Mesenchymal stem cell (in vitro differentiated cells and primary cell): Measurements from ENCODE around the gene SNX20.

Experiments used
- DNase-seq: peaks from one replicate; pipeline ENCODE4 v3.0.0-alpha.2; 2013
- H2AFZ ChIP-seq: one replicate; pipeline ENCODE4 v1.6.1; 2013; ENCODE audit warnings: low read depth, mild to moderate bottlenecking, control low read depth, inconsistent platforms, low read length, moderate library complexity
- H2AK5ac ChIP-seq: 2 replicates; pipeline ENCODE4 v1.6.1; 2013; ENCODE audit warnings: low read length, moderate library complexity, mild to moderate bottlenecking, inconsistent platforms; ENCODE audit not compliant: severe bottlenecking
- H2BK120ac ChIP-seq: one replicate; pipeline ENCODE4 v1.6.1; 2013; ENCODE audit warnings: low read depth, mild to moderate bottlenecking, inconsistent platforms, low read length, moderate library complexity
- H2BK12ac ChIP-seq, 2 experiments: one replicate each; pipeline ENCODE4 v1.6.1; 2013; ENCODE audit warnings: inconsistent platforms in 2 of 2, low read length in 2 of 2, mild to moderate bottlenecking in 2 of 2, moderate library complexity in 2 of 2, control low read depth in 1 of 2
- H2BK15ac ChIP-seq: one replicate; pipeline ENCODE4 v1.6.1; 2013; ENCODE audit warnings: mild to moderate bottlenecking, low read depth, inconsistent platforms; ENCODE audit not compliant: poor library complexity, severe bottlenecking
- H2BK5ac ChIP-seq: 2 replicates; pipeline ENCODE4 v1.6.1; 2013; ENCODE audit warnings: low read depth, mild to moderate bottlenecking, low read length, control low read depth, inconsistent platforms; ENCODE audit not compliant: poor library complexity, severe bottlenecking
- H3K14ac ChIP-seq, 2 experiments: one replicate each; pipeline ENCODE4 v1.6.1; 2013; ENCODE audit warnings: inconsistent platforms in 2 of 2, low read length in 2 of 2, control low read depth in 1 of 2, mild to moderate bottlenecking in 1 of 2, moderate library complexity in 1 of 2
- H3K18ac ChIP-seq, 2 experiments: one replicate each; pipeline ENCODE4 v1.6.1; 2013; ENCODE audit warnings: inconsistent platforms in 2 of 2, low read length in 2 of 2, control low read depth in 1 of 2, low read depth in 1 of 2, mild to moderate bottlenecking in 1 of 2
- H3K23ac ChIP-seq, 2 experiments: one replicate each; pipeline ENCODE4 v1.6.1; 2013; ENCODE audit warnings: inconsistent platforms in 2 of 2, low read length in 2 of 2, mild to moderate bottlenecking in 2 of 2, moderate library complexity in 2 of 2, control low read depth in 1 of 2
- H3K27ac ChIP-seq: 2 replicates; pipeline ENCODE4 v1.5.1; 2013; ENCODE audit warnings: mild to moderate bottlenecking, moderate library complexity, low read length, control low read depth, inconsistent platforms; ENCODE audit not compliant: poor library complexity, severe bottlenecking
- H3K27me3 ChIP-seq, 2 experiments: 2 replicates each; pipeline versions ENCODE4 v1.6.1 to v1.7.0; 2013; ENCODE audit warnings: low read length in 2 of 2, mild to moderate bottlenecking in 2 of 2, moderate library complexity in 2 of 2, control low read depth in 1 of 2, inconsistent platforms in 1 of 2; ENCODE audit not compliant: control insufficient read depth in 1 of 2, insufficient read depth in 1 of 2
- H3K36me3 ChIP-seq, 2 experiments: 2 replicates each; pipeline versions ENCODE4 v1.6.1 to v1.7.0; 2013; ENCODE audit warnings: low read length in 2 of 2, control low read depth in 1 of 2, inconsistent platforms in 1 of 2, low read depth in 1 of 2, mild to moderate bottlenecking in 1 of 2; ENCODE audit not compliant: insufficient read depth in 2 of 2, control insufficient read depth in 1 of 2
- H3K4ac ChIP-seq, 2 experiments: one replicate each; pipeline ENCODE4 v1.6.1; 2013; ENCODE audit warnings: inconsistent platforms in 2 of 2, low read length in 2 of 2, mild to moderate bottlenecking in 2 of 2, moderate library complexity in 2 of 2, control low read depth in 1 of 2, low read depth in 1 of 2
- H3K4me1 ChIP-seq: 2 replicates; pipeline ENCODE4 v1.6.1; 2013; ENCODE audit warnings: low read depth, low read length, control low read depth; ENCODE audit not compliant: control insufficient read depth, insufficient read depth
- H3K4me2 ChIP-seq: 2 replicates; pipeline ENCODE4 v1.6.1; 2013; ENCODE audit warnings: low read length, mild to moderate bottlenecking, inconsistent platforms; ENCODE audit not compliant: poor library complexity, severe bottlenecking
- H3K4me3 ChIP-seq, 2 experiments: 2 replicates each; pipeline versions ENCODE4 v1.5.1 to v1.7.0; 2013; ENCODE audit warnings: low read length in 2 of 2, mild to moderate bottlenecking in 2 of 2, control low read depth in 1 of 2, low read depth in 1 of 2; ENCODE audit not compliant: insufficient read depth in 1 of 2
- H3K79me1 ChIP-seq: replicated peaks from 2 replicates; pipeline ENCODE4 v1.6.1; 2013; ENCODE audit warnings: mild to moderate bottlenecking, control low read depth, low read length, inconsistent platforms; ENCODE audit not compliant: poor library complexity, severe bottlenecking
- H3K9ac ChIP-seq: 2 replicates; pipeline ENCODE4 v1.7.0; 2013; ENCODE audit warnings: mild to moderate bottlenecking, low read length, moderate library complexity
- H3K9me3 ChIP-seq: 2 replicates; pipeline ENCODE4 v1.7.0; 2013; ENCODE audit warnings: mild to moderate bottlenecking, low read length; ENCODE audit not compliant: control insufficient read depth
- H4K8ac ChIP-seq: one replicate; pipeline ENCODE4 v1.6.1; 2013; ENCODE audit warnings: inconsistent platforms, mild to moderate bottlenecking, low read length, moderate library complexity
- H4K91ac ChIP-seq: one replicate; pipeline ENCODE4 v1.6.1; 2013; ENCODE audit warnings: mild to moderate bottlenecking, low read length, inconsistent platforms
- WGBS: methylation state at CpG from one replicate; pipeline ENCODE4 v1.1.7; 2013; ENCODE audit warnings: mixed read lengths; 5-methylcytosine and 5-hydroxymethylcytosine counted together

Gene SNX20

GRCh38 chr16:50678531-50678930 is 2.6 kb downstream of the SNX20 start:
- Histone ChIP-seq H4K91ac (no peak overlapping the region), H3K9me3 (peaks cover 4% of the 10 kb centered on the region), H2BK120ac (no peak overlapping the region), H3K18ac (no peak overlapping the region), H3K27me3 (peaks cover 4 to 21% of the 10 kb centered on the region in 2 experiments), H3K4me2 (no peak overlapping the region), H2BK15ac (no peak overlapping the region), H3K4me3 (no peak overlapping the region), H2AK5ac (no peak overlapping the region), H3K4me1 (no peaks in the 10 kb centered on the region), H3K9ac (no peak overlapping the region), H2BK5ac (no peak overlapping the region), H4K8ac (no peak overlapping the region), H3K23ac (no peak overlapping the region), H2BK12ac (no peak overlapping the region), H3K14ac (no peak overlapping the region), H3K27ac (no peak overlapping the region), H3K79me1 (no peaks in the 10 kb centered on the region), H3K36me3 (no peaks in the 10 kb centered on the region), H2AFZ (no peak overlapping the region), H3K4ac (no peak overlapping the region)
- 37% methylated on average over 3 of the region's 3 CpGs for WGBS
- no peak for DNase-seq

DNA sequence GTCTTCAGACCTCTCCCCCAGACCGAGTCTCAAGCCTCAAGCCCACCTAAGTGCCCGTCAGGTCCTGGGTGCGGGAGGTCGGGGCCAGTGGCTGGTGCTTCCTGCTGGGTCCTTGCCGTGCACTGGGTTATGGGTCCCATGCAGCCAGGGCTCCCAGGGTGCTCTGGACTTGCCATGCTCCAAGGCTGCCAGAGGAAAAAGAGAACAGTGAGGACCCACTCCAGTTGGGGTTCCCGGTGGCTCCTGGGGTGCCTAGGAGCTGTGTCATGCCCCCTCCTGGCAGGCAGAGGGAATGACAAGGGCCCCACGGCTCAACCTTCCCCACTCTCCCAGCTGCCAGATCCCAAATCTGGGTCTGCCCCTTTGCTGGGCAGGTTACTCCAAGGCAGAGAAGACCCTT is 3.8 kb downstream of the SNX20 start:
- Histone ChIP-seq H3K79me1 (no peaks in the 10 kb centered on the region), H2BK5ac (no peak overlapping the region), H4K8ac (no peak overlapping the region), H3K14ac (no peak overlapping the region), H3K36me3 (no peaks in the 10 kb centered on the region), H3K9me3 (peaks cover 14% of the 10 kb centered on the region), H3K27ac (no peak overlapping the region), H3K4me2 (no peak overlapping the region), H2BK120ac (no peak overlapping the region), H2AK5ac (no peak overlapping the region), H3K18ac (no peak overlapping the region), H3K9ac (no peak overlapping the region), H3K4me1 (no peaks in the 10 kb centered on the region), H2BK15ac (no peak overlapping the region), H3K23ac (no peak overlapping the region), H3K4me3 (no peak overlapping the region), H2BK12ac (no peak overlapping the region), H4K91ac (no peak overlapping the region), H3K27me3 (peaks cover 3 to 21% of the 10 kb centered on the region in 2 experiments), H2AFZ (no peak overlapping the region), H3K4ac (no peak overlapping the region)
- 89% methylated on average over 7 of the region's 7 CpGs for WGBS
- DNase-seq: no peak

- no peak for DNase-seq
- Histone ChIP-seq H2BK5ac (no peak overlapping the region), H3K4ac (no peak overlapping the region), H3K18ac (no peak overlapping the region), H3K27ac (no peak overlapping the region), H3K4me1 (no peaks in the 10 kb centered on the region), H2BK15ac (no peak overlapping the region), H3K36me3 (no peaks in the 10 kb centered on the region), H3K9ac (no peak overlapping the region), H2AK5ac (no peak overlapping the region), H2BK12ac (no peak overlapping the region), H3K4me2 (no peak overlapping the region), H2BK120ac (no peak overlapping the region), H3K4me3 (no peak overlapping the region), H2AFZ (no peak overlapping the region), H3K9me3 (peaks cover 20% of the 10 kb centered on the region), H4K91ac (no peak overlapping the region), H3K23ac (no peak overlapping the region), H3K27me3 (peaks cover 3 to 21% of the 10 kb centered on the region in 2 experiments), H4K8ac (no peak overlapping the region), H3K14ac (no peak overlapping the region), H3K79me1 (no peaks in the 10 kb centered on the region)
- WGBS: 70% methylated on average over 9 of the region's 9 CpGs
Observed at GRCh38 chr16:50676684-50677225, 4.4 kb downstream of the SNX20 start.

DNA sequence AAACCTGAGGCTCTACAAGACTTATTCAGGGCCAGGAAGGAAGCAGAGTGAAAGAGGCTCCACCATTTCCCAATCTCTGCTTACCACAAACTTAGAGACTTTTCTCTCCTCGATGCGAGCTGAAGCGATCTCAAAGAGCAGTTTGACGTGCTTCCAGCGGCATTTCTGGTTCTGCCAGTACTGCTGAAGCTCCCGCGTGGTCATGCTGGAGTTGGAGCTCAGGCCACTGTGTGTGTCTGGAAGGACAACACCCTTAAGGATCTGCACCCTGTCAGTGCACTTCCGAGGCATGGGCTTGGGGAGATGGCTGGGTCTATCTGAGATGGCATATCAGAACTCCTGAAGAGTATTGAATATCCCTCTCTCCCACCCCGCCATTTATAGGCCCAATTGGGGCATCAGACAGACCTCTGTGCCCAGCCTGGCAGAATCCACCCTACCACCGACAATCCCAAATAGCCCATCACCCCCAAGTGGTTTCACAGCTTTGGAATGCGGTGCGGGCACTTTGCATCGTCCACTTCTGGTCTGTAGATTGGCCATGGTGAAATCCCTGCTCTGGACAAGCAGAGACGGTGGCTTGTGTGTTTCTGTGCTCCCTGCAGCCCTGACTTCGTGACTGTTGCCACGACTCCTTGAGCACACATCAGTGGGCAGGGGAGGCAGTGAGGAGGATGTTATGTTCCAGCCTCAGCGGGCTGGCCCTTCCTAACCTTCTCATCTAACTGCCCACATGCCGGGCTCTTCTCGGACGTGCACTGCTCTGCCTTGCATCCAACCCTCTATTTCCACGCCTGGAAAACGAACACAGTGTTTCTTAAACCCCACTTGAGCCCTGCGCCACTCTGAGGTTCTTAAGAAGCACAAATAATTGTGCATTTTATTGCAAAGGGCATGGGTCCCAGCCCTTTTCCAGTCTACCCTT is 5.2 kb downstream of the SNX20 start:
- H3K27me3 ChIP-seq: peaks cover 0 to 21% of the 10 kb centered on the region in 2 experiments
- H3K27ac ChIP-seq: no peak overlapping the region
- H3K9ac ChIP-seq: no peak overlapping the region
- H3K4ac ChIP-seq: no peak overlapping the region
- H3K14ac ChIP-seq: no peak overlapping the region
- H2BK12ac ChIP-seq: no peak overlapping the region
- peaks cover 24% of the 10 kb centered on the region for H3K9me3 ChIP-seq
- no peak overlapping the region for H4K8ac ChIP-seq
- H2BK5ac ChIP-seq: no peak overlapping the region
- H2AFZ ChIP-seq: no peak overlapping the region
- no peak overlapping the region for H4K91ac ChIP-seq
- H2BK15ac ChIP-seq: no peak overlapping the region
- no peak overlapping the region for H3K23ac ChIP-seq
- H3K4me2 ChIP-seq: no peak overlapping the region
- no peak overlapping the region for H2AK5ac ChIP-seq
- no peak overlapping the region for H3K18ac ChIP-seq
- H3K4me3 ChIP-seq: no peak overlapping the region
- no peaks in the 10 kb centered on the region for H3K4me1 ChIP-seq
- 80% methylated on average over 23 of the region's 23 CpGs for WGBS
- no peaks in the 10 kb centered on the region for H3K79me1 ChIP-seq
- no peak for DNase-seq
- no peak overlapping the region for H2BK120ac ChIP-seq
- no peaks in the 10 kb centered on the region for H3K36me3 ChIP-seq
